ENCODE measurements around the gene HHAT.

- TF ChIP-seq CTCF (conservative IDR thresholded peaks at IDR 0.05) (no peak), ZFX (IDR thresholded peaks at IDR 0.05) (no peak)
These were observed 27.1 kb upstream of the HHAT start for GRCh38 chr1:210301615-210302000.
